ENCODE data around the gene BST1. TPM values are rescaled to one million over a fixed set of nuclear protein-coding genes. Genes with fewer than 3 reads are reported as not detected.

The BST1 gene
- total and polyA plus RNA-seq, 10 of the 15 experiments (the other 5 are each of a cell fraction or from before 2014, with no cell fraction given): 0.04 to 0.42 (median 0.11) TPM; not detected in 1

GRCh38 chr4:15654593-15655222 is 48.2 kb upstream of the BST1 start:
- peak; percentile 67 for ATAC-seq
- ChIA-PET POLR2A (interaction anchor here (0.7 to 2.6 kb wide), 10 partner anchors 11 to 669 kb away, joined by 3 to 15 read pairs (median 3); partner anchors contain the start of gene FAM200B), CTCF (interaction anchor here (0.6 to 4.7 kb wide), 11 partner anchors 9 to 2000 kb away, joined by 3 to 23 read pairs (median 4); partner anchors contain the start of gene FAM200B), RAD21 (ENCODE audit: unreplicated experiment) (interaction anchor here (0.5 to 3.3 kb wide), 5 partner anchors 17 to 117 kb away, joined by 3 to 13 read pairs (median 4); no protein-coding TSS in a partner anchor), SMC1A (ENCODE audit: uncharacterized antibody, unreplicated experiment) (interaction anchor here (1.0 to 4.0 kb wide), 6 partner anchors 11 to 301 kb away, joined by 3 to 34 read pairs (median 4); partner anchors contain the start of gene FAM200B)
- DNase-seq (ENCODE audit: low read depth, low spot score): no peak
- intact Hi-C loops (cut with micrococcal nuclease; ENCODE audit: unreplicated experiment): loop anchor here (1.0 to 10.0 kb wide), 4 partner anchors 27 to 1490 kb away; partner anchors contain the start of genes CD38, CPEB2 and FAM200B
- 0% methylated on average over 42 of the region's 66 CpGs for WGBS (ENCODE audit: insufficient coverage, insufficient replicate concordance, low lambda C conversion rate, missing lambda C conversion rate)
- Histone ChIP-seq H3K4me2 (ENCODE audit: control insufficient read depth, insufficient read depth) (peak overlapping the region; percentile 95), H3K4me1 (ENCODE audit: control insufficient read depth, insufficient read depth, low read length) (peaks cover 21% of the 10 kb centered on the region), H3K9me3 (replicated peaks; ENCODE audit: control insufficient read depth, insufficient read depth, low read length) (no peaks in the 10 kb centered on the region), H3K27ac (ENCODE audit: control insufficient read depth, insufficient read depth) (peak overlapping the region; percentile 95), H3K9ac (ENCODE audit: control insufficient read depth, insufficient read depth, low read length) (peak overlapping the region; percentile 89), H3K4me3 (peak overlapping the region; percentile 84), H3K27me3 (replicated peaks in 1 of 2; ENCODE audit: control insufficient read depth in 2 of 2, insufficient read depth in 2 of 2, low read length in 1 of 2) (no peaks in the 10 kb centered on the region), H3K79me2 (ENCODE audit: control insufficient read depth, insufficient read depth, low read length) (peaks cover 53% of the 10 kb centered on the region), H3K36me3 (ENCODE audit: control insufficient read depth in 2 of 2, insufficient read depth in 2 of 2, low read length in 1 of 2) (no peaks in the 10 kb centered on the region), H4K20me1 (ENCODE audit: control insufficient read depth, insufficient read depth) (no peaks in the 10 kb centered on the region), H2AFZ (ENCODE audit: control insufficient read depth, low read depth, low read length) (peak overlapping the region; percentile 93)
- FAIRE-seq: no peak
- in situ Hi-C loops (cut with MboI): loop anchor here (5.0 to 10.0 kb wide), 2 partner anchors 417 to 650 kb away; partner anchors contain the start of gene CPEB2
- BruUV-seq (replicated peaks): no TSS peak
- TF ChIP-seq, protein P1, sequence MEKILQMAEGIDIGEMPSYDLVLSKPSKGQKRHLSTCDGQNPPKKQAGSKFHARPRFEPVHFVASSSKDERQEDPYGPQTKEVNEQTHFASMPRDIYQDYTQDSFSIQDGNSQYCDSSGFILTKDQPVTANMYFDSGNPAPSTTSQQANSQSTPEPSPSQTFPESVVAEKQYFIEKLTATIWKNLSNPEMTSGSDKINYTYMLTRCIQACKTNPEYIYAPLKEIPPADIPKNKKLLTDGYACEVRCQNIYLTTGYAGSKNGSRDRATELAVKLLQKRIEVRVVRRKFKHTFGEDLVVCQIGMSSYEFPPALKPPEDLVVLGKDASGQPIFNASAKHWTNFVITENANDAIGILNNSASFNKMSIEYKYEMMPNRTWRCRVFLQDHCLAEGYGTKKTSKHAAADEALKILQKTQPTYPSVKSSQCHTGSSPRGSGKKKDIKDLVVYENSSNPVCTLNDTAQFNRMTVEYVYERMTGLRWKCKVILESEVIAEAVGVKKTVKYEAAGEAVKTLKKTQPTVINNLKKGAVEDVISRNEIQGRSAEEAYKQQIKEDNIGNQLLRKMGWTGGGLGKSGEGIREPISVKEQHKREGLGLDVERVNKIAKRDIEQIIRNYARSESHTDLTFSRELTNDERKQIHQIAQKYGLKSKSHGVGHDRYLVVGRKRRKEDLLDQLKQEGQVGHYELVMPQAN (conservative IDR thresholded peaks at IDR 0.05): peak; percentile 86
- TF ChIP-seq KLF5 (IDR thresholded peaks at IDR 0.05; ENCODE audit: partially characterized antibody) (no peak), SIN3A (IDR thresholded peaks at IDR 0.05; ENCODE audit: low read depth, low read length) (0 out of 2 replicates have a peak, but pooled peaks have one; percentile 18), CHD2 (IDR thresholded peaks at IDR 0.05; ENCODE audit: borderline replicate concordance, low read depth, low read length) (no peak), LARP7 (IDR thresholded peaks at IDR 0.05) (peak; percentile 98; the same call in 1 of the 2 replicates), ZNF274 (IDR thresholded peaks at IDR 0.05; ENCODE audit: insufficient read depth, insufficient read length) (no peak), EZH2 (IDR thresholded peaks at IDR 0.05; ENCODE audit: borderline replicate concordance, control insufficient read depth, low read depth, low read length) (no peak), SMARCA5 (IDR thresholded peaks at IDR 0.05) (peak; percentile 74), SIX5 (IDR thresholded peaks at IDR 0.05; ENCODE audit: low read depth, low read length, severe bottlenecking) (no peak), MLLT1 (IDR thresholded peaks at IDR 0.05) (0 out of 2 replicates have a peak, but pooled peaks have one; percentile 11), ZBTB4 (CRISPR knock-in tag; IDR thresholded peaks at IDR 0.05) (no peak), GATAD2B (conservative IDR thresholded peaks at IDR 0.05; ENCODE audit: low read depth) (peak; percentile 86), ZNF217 (IDR thresholded peaks at IDR 0.05) (0 out of 2 replicates have a peak, but pooled peaks have one; percentile 32)
- TF ChIP-seq, protein P2, sequence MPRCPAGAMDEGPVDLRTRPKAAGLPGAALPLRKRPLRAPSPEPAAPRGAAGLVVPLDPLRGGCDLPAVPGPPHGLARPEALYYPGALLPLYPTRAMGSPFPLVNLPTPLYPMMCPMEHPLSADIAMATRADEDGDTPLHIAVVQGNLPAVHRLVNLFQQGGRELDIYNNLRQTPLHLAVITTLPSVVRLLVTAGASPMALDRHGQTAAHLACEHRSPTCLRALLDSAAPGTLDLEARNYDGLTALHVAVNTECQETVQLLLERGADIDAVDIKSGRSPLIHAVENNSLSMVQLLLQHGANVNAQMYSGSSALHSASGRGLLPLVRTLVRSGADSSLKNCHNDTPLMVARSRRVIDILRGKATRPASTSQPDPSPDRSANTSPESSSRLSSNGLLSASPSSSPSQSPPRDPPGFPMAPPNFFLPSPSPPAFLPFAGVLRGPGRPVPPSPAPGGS (IDR thresholded peaks at IDR 0.05; ENCODE audit: borderline replicate concordance, insufficient read depth, low read depth, low read length, poor library complexity, severe bottlenecking): peak; percentile 7
